SK-N-SH (cell line): Measurements from ENCODE around the gene PLA2G4B. TPM values are rescaled to one million over a fixed set of nuclear protein-coding genes. Genes with fewer than 3 reads are reported as not detected.

Experiments
- CTCF ChIA-PET: fragments of 300-600, 350-600 bp; formaldehyde crosslinking; extraction: SDS; loops from one replicate; lab custom pipeline; 2021; lab: Yijun Ruan, JAX
- POLR2A ChIA-PET: fragments of 350-600 bp; sonication (Branson Sonifier 250); formaldehyde crosslinking; extraction: SDS; loops from one replicate; lab custom pipeline; 2020; ENCODE audit warnings: antibody characterized with exemption, inconsistent platforms; lab: Yijun Ruan, JAX
- DNase-seq: peaks from one replicate; pipeline ENCODE4 v3.0.0; 2012
- H2AFZ ChIP-seq: fragments of 200-600 bp; sonication (generic); 2 replicates; pipeline ENCODE4 v1.8.1; 2016; ENCODE audit warnings: antibody characterized with exemption, mild to moderate bottlenecking, low read depth
- H3F3A ChIP-seq: fragments of 200-600 bp; sonication (generic); replicated peaks from 2 replicates; pipeline ENCODE3; 2016; ENCODE audit warnings: antibody characterized with exemption, mild to moderate bottlenecking; ENCODE audit not compliant: insufficient read depth
- H3K27ac ChIP-seq, 2 experiments: fragments of 200-500 bp in 1 of 2; fragments of 200-600 bp in 1 of 2; sonication (Bioruptor generic) in 1 of 2; sonication (generic), shearing (Covaris generic) in 1 of 2; 2 replicates each; pipeline versions ENCODE4 v1.5.1 to v1.6.1; 2014 to 2016; ENCODE audit warnings: low read depth in 2 of 2, inconsistent platforms in 1 of 2, low read length in 1 of 2, mild to moderate bottlenecking in 1 of 2, mixed read lengths in 1 of 2
- H3K27me3 ChIP-seq: fragments of 200-600 bp; sonication (generic), shearing (Covaris generic); 2 replicates; pipeline ENCODE4 v1.6.1; 2016; ENCODE audit warnings: mixed run types; ENCODE audit not compliant: insufficient read depth
- H3K36me3 ChIP-seq, 2 experiments: fragments of 200-500 bp in 1 of 2; fragments of 200-600 bp in 1 of 2; sonication (Bioruptor generic) in 1 of 2; sonication (generic) in 1 of 2; replicated peaks in 1 of 2; 2 replicates each; pipeline versions ENCODE3 to v1.5.1; 2014 to 2016; ENCODE audit warnings: low read length in 1 of 2, mild to moderate bottlenecking in 1 of 2; ENCODE audit not compliant: insufficient read depth in 2 of 2, control insufficient read depth in 1 of 2
- H3K4me1 ChIP-seq, 2 experiments: fragments of 200-500 bp in 1 of 2; fragments of 200-600 bp in 1 of 2; sonication (Bioruptor generic) in 1 of 2; sonication (generic), shearing (Covaris generic) in 1 of 2; 2 replicates each; pipeline versions ENCODE4 v1.5.1 to v1.6.1; 2014 to 2016; ENCODE audit warnings: low read depth in 1 of 2, low read length in 1 of 2, mixed run types in 1 of 2; ENCODE audit not compliant: insufficient read depth in 2 of 2, control insufficient read depth in 1 of 2
- H3K4me2 ChIP-seq: fragments of 200-600 bp; sonication (generic), shearing (Covaris generic); 2 replicates; pipeline ENCODE4 v1.6.1; 2017; ENCODE audit warnings: mixed run types
- H3K4me3 ChIP-seq, 2 experiments: fragments of 200-500 bp in 1 of 2; fragments of 200-600 bp in 1 of 2; sonication (Bioruptor generic) in 1 of 2; sonication (generic), shearing (Covaris generic) in 1 of 2; 2 replicates each; pipeline versions ENCODE4 v1.5.1 to v1.8.1; 2014 to 2016; ENCODE audit warnings: low read depth in 2 of 2, inconsistent platforms in 1 of 2, low read length in 1 of 2, mild to moderate bottlenecking in 1 of 2, mixed read lengths in 1 of 2, moderate library complexity in 1 of 2
- H3K79me2 ChIP-seq: fragments of 200-600 bp; sonication (generic); 2 replicates; pipeline ENCODE4 v1.8.1; 2017; ENCODE audit warnings: mild to moderate bottlenecking; ENCODE audit not compliant: insufficient read depth
- H3K9ac ChIP-seq: fragments of 200-600 bp; sonication (generic); 2 replicates; pipeline ENCODE4 v1.6.1; 2017; ENCODE audit warnings: mixed run types
- H3K9me2 ChIP-seq: fragments of 200-600 bp; sonication (generic); 2 replicates; pipeline ENCODE4 v1.6.1; 2017; ENCODE audit warnings: mixed run types
- H3K9me3 ChIP-seq: fragments of 200-600 bp; sonication (generic); 2 replicates; pipeline ENCODE4 v1.6.1; 2017; ENCODE audit warnings: mixed run types, mild to moderate bottlenecking, moderate library complexity
- H4K20me1 ChIP-seq: fragments of 200-600 bp; sonication (generic); 2 replicates; pipeline ENCODE4 v1.6.1; 2017; ENCODE audit warnings: mild to moderate bottlenecking, mixed run types; ENCODE audit not compliant: insufficient read depth
- CTCF ChIP-seq: fragments of 200-600 bp; sonication (generic); IDR thresholded peaks from 2 replicates; pipeline ENCODE4 v1.6.1; 2017; ENCODE audit warnings: antibody characterized with exemption, mild to moderate bottlenecking, moderate library complexity
- ELF1 ChIP-seq: IDR thresholded peaks from 2 replicates; pipeline ENCODE4 v1.4.0; 2012
- GABPA ChIP-seq: IDR thresholded peaks from 2 replicates; pipeline ENCODE4 v1.4.0; 2012; ENCODE audit warnings: low read depth, mild to moderate bottlenecking
- GATA2 ChIP-seq: sonication (generic); formaldehyde crosslinking; IDR thresholded peaks from 2 replicates; pipeline ENCODE4 v1.5.0; 2020; ENCODE audit warnings: mild to moderate bottlenecking, missing genetic modification reagents
- JUND ChIP-seq: IDR thresholded peaks from 2 replicates; pipeline ENCODE4 v1.4.0; 2012
- MEF2A ChIP-seq: IDR thresholded peaks from 2 replicates; pipeline ENCODE4 v1.4.0; 2012; ENCODE audit warnings: low read depth, borderline replicate concordance
- MXI1 ChIP-seq: IDR thresholded peaks from 2 replicates; pipeline ENCODE4 v1.6.1; 2012; ENCODE audit warnings: mild to moderate bottlenecking, low read depth, low read length, improper control_type of control experiment
- NFIC ChIP-seq: IDR thresholded peaks from 2 replicates; pipeline ENCODE4 v1.4.0; 2012; ENCODE audit warnings: borderline replicate concordance
- NRF1 ChIP-seq: IDR thresholded peaks from 2 replicates; pipeline ENCODE4 v1.6.1; 2012; ENCODE audit warnings: low read depth, mild to moderate bottlenecking, low read length
- PBX3 ChIP-seq: IDR thresholded peaks from 2 replicates; pipeline ENCODE4; 2012
- POLR2AphosphoS5 ChIP-seq: IDR thresholded peaks from 2 replicates; pipeline ENCODE4 v1.6.1; 2012; ENCODE audit warnings: low read depth, low read length
- RXRA ChIP-seq: IDR thresholded peaks from 2 replicates; pipeline ENCODE4 v1.4.0; 2012; ENCODE audit warnings: low read depth, mild to moderate bottlenecking, borderline replicate concordance
- WGBS: methylation state at CpG from one replicate; pipeline ENCODE4 v1.1.6; 2017; ENCODE audit warnings: low lambda C conversion rate; 5-methylcytosine and 5-hydroxymethylcytosine counted together
- polyA plus RNA-seq, 3 experiments: library from polyadenylated mRNA; depleted of rRNA; stranded (reverse); fragments of >200 nt; gene quantifications; 2 replicates each; pipeline ENCODE4 v1.2.3, GENCODE V29; 2012

The PLA2G4B gene
- polyA plus RNA-seq, 1 of the 3 experiments (the other 2 are of a cell fraction): 5.3 TPM

- CTCF ChIA-PET: interaction anchor here (0.6 to 8.6 kb wide), 5 partner anchors 12 to 371 kb away, joined by 3 to 66 read pairs (median 13); partner anchors contain the start of gene MAPKBP1
- no peak overlapping the region for H2AFZ ChIP-seq
- no peak for TF ChIP-seq NRF1
- no peak for TF ChIP-seq JUND
- TF ChIP-seq, all 33 proteins: peak for 0
- H3K36me3 ChIP-seq: peaks cover 0 to 51% of the 10 kb centered on the region in 2 experiments
- H4K20me1 ChIP-seq: no peaks in the 10 kb centered on the region
- POLR2A ChIA-PET: no interaction called here
- no peak overlapping the region for H3K4me3 ChIP-seq
- no peaks in the 10 kb centered on the region for H3K79me2 ChIP-seq
- no peak overlapping the region for H3K4me2 ChIP-seq
- no peaks in the 10 kb centered on the region for H3K9me2 ChIP-seq
- DNase-seq: no peak
- H3K27ac ChIP-seq: no peak overlapping the region
- H3K4me1 ChIP-seq: peaks cover 0 to 3% of the 10 kb centered on the region in 2 experiments; a peak in 1 of 4 replicates
- no peaks in the 10 kb centered on the region for H3K27me3 ChIP-seq
- H3F3A ChIP-seq: no peaks in the 10 kb centered on the region
- no peaks in the 10 kb centered on the region for H3K9me3 ChIP-seq
- H3K9ac ChIP-seq: no peak overlapping the region
- WGBS: 95% methylated on average over 4 of the region's 11 CpGs
Observed at GRCh38 chr15:41823502-41823901, 15.1 kb upstream of the PLA2G4B start.

- POLR2A ChIA-PET: no interaction called here
- Histone ChIP-seq H4K20me1 (no peaks in the 10 kb centered on the region), H3K4me2 (no peak overlapping the region), H2AFZ (no peak overlapping the region), H3K27me3 (no peaks in the 10 kb centered on the region), H3K79me2 (no peaks in the 10 kb centered on the region), H3K4me3 (no peak overlapping the region), H3K27ac (no peak overlapping the region), H3K9ac (no peak overlapping the region), H3K9me2 (no peaks in the 10 kb centered on the region), H3K9me3 (no peaks in the 10 kb centered on the region), H3K36me3 (peaks cover 0 to 44% of the 10 kb centered on the region in 2 experiments), H3F3A (no peaks in the 10 kb centered on the region), H3K4me1 (peaks cover 3 to 4% of the 10 kb centered on the region in 2 experiments; a peak in 3 of 4 replicates)
- TF ChIP-seq ELF1 (no peak), MEF2A (no peak), NFIC (no peak), POLR2AphosphoS5 (no peak), GABPA (no peak), GATA2 (CRISPR knock-in tag) (no peak), MXI1 (no peak), PBX3 (no peak), RXRA (no peak), CTCF (no peak)
- WGBS: 88% methylated on average over 7 of the region's 19 CpGs
- no peak for DNase-seq
- CTCF ChIA-PET: interaction anchor here (0.7 to 8.6 kb wide), 4 partner anchors 13 to 250 kb away, joined by 3 to 66 read pairs (median 3); no protein-coding TSS in a partner anchor
Observed at GRCh38 chr15:41824062-41824745, 14.4 kb upstream of the PLA2G4B start.
